ENCODE results near the gene MSI2. TPM values are rescaled to one million over a fixed set of nuclear protein-coding genes. Genes with fewer than 3 reads are reported as not detected.

MSI2 gene
- total RNA-seq, 2 experiments from 2014 or later, result 131 to 164 TPM

DNA sequence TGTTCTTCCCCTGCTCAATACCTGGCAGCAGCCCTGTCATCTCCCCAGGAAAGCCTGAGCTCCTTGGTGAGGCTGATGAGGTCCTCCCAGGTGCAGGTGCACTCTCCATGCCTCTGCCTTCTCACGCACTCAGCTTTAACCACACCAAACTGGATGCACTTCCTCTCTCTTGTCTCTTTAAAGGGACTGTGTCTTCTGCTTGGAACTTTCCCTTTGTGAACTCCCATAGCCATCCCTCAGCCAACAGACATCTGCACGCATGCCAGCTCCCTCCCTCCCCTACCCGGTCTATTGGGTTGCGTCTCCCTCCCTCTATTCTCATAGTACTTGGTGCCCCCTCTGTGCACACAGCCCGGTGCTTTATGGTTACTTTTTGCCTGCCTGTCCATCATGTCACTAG, 231.2 kb downstream of the MSI2 start:
- H3K4me3 ChIP-seq (ENCODE audit: low read depth, low read length, poor library complexity, severe bottlenecking), result no peak overlapping the region
- ChIA-PET POLR2A (interaction anchor here (0.6 kb wide), 1 partner anchor 162 kb away, joined by 3 read pairs; no protein-coding TSS in a partner anchor), CTCF (ENCODE audit: unreplicated experiment) (interaction anchor here (0.6 kb wide), 1 partner anchor 191 kb away, joined by 7 read pairs; no protein-coding TSS in a partner anchor)
- H3K9me3 ChIP-seq (ENCODE audit: low read length), result no peaks in the 10 kb centered on the region
- intact Hi-C loops (cut with micrococcal nuclease; ENCODE audit: unreplicated experiment), result no loop called here
- TF ChIP-seq, protein P1, sequence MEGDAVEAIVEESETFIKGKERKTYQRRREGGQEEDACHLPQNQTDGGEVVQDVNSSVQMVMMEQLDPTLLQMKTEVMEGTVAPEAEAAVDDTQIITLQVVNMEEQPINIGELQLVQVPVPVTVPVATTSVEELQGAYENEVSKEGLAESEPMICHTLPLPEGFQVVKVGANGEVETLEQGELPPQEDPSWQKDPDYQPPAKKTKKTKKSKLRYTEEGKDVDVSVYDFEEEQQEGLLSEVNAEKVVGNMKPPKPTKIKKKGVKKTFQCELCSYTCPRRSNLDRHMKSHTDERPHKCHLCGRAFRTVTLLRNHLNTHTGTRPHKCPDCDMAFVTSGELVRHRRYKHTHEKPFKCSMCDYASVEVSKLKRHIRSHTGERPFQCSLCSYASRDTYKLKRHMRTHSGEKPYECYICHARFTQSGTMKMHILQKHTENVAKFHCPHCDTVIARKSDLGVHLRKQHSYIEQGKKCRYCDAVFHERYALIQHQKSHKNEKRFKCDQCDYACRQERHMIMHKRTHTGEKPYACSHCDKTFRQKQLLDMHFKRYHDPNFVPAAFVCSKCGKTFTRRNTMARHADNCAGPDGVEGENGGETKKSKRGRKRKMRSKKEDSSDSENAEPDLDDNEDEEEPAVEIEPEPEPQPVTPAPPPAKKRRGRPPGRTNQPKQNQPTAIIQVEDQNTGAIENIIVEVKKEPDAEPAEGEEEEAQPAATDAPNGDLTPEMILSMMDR (conservative IDR thresholded peaks at IDR 0.05; ENCODE audit: low read length), result no peak
- no peak for TF ChIP-seq EZH2phosphoT487 (IDR thresholded peaks at IDR 0.05; ENCODE audit: borderline replicate concordance, low read depth, low read length)
- no peaks in the 10 kb centered on the region for H4K20me1 ChIP-seq (ENCODE audit: insufficient read depth, low read length)
- H3K4me2 ChIP-seq (ENCODE audit: low read length), result peak overlapping the region; percentile 18; the same call in 1 of the 2 replicates
- no peaks in the 10 kb centered on the region for H3K36me3 ChIP-seq (ENCODE audit: insufficient read depth, low read length)
- no peak overlapping the region for H2AFZ ChIP-seq (ENCODE audit: low read length)
- no peaks in the 10 kb centered on the region for H3K79me2 ChIP-seq (ENCODE audit: insufficient read depth, low read depth, low read length)
- no peak overlapping the region for H3K27ac ChIP-seq (ENCODE audit: low read depth, low read length, poor library complexity, severe bottlenecking)
- no TSS peak for BruUV-seq (replicated peaks)
- peaks cover 40% of the 10 kb centered on the region for H3K4me1 ChIP-seq (ENCODE audit: insufficient read depth, low read length, poor library complexity, severe bottlenecking)
- no peaks in the 10 kb centered on the region for H3K9me2 ChIP-seq (ENCODE audit: insufficient read depth, low read length)
- DNase-seq (ENCODE audit: low spot score), result no peak

DNA sequence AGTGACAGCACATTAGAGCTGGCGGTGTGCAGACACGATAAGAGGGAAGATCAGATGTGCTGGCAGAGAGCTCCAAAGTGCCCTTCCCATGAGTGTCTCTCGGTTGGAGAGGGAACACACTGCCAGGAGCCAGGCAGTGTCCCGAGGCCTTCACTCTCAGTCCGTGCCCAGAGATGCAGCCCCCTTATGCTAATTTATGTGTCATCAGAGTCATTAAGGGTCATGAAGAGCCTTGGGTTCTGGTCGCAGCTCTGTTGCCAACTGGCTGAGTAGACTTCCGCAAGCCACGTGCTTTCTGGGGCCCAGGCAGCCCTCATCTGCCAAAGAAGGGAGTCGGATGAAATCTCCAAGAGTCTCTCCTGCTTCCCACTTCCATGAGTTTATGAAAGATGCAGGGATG, 232.5 kb downstream of the MSI2 start:
- H3K27ac ChIP-seq (ENCODE audit: low read depth, low read length, poor library complexity, severe bottlenecking), result no peak overlapping the region
- H3K4me1 ChIP-seq (ENCODE audit: insufficient read depth, low read length, poor library complexity, severe bottlenecking), result peaks cover 40% of the 10 kb centered on the region
- no peak for DNase-seq (ENCODE audit: low spot score)
- H3K4me3 ChIP-seq (ENCODE audit: low read depth, low read length, poor library complexity, severe bottlenecking), result no peak overlapping the region
- intact Hi-C loops (cut with micrococcal nuclease; ENCODE audit: unreplicated experiment), result no loop called here
- H3K9me2 ChIP-seq (ENCODE audit: insufficient read depth, low read length), result no peaks in the 10 kb centered on the region
- BruUV-seq (replicated peaks), result no TSS peak
- ChIA-PET POLR2A (interaction anchor here (0.7 kb wide), 1 partner anchor 154 kb away, joined by 4 read pairs; no protein-coding TSS in a partner anchor), CTCF (ENCODE audit: unreplicated experiment) (no interaction called here)
- H3K79me2 ChIP-seq (ENCODE audit: insufficient read depth, low read depth, low read length), result no peaks in the 10 kb centered on the region
- no peak overlapping the region for H3K4me2 ChIP-seq (ENCODE audit: low read length)
- H3K9me3 ChIP-seq (ENCODE audit: low read length), result no peaks in the 10 kb centered on the region
- no peaks in the 10 kb centered on the region for H4K20me1 ChIP-seq (ENCODE audit: insufficient read depth, low read length)
- H2AFZ ChIP-seq (ENCODE audit: low read length), result no peak overlapping the region
- H3K36me3 ChIP-seq (ENCODE audit: insufficient read depth, low read length), result no peaks in the 10 kb centered on the region
- TF ChIP-seq, protein P1 (conservative IDR thresholded peaks at IDR 0.05; ENCODE audit: low read length), result no peak
- TF ChIP-seq EZH2phosphoT487 (IDR thresholded peaks at IDR 0.05; ENCODE audit: borderline replicate concordance, low read depth, low read length), result no peak

DNA sequence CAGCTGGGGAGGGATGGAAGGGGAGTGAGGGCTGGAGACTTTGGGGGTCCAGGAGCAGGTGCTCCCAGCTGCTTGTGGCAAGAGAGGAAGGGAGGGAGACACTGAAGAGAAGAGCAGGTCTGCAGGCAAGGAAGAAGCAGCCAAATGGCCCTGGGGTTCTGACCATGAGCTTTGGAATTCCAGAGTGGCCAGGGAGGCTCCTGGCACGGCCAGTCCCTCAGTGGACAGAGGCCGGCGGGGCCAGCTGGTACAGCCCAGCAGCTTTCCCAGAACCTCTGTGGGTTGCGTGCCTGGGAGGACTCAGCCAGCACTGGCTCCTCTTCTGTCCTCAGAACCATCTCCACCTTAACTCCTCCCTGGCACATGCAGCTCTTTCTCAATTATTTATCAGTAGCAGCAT, 233.0 kb downstream of the MSI2 start:
- no peaks in the 10 kb centered on the region for H3K9me2 ChIP-seq (ENCODE audit: insufficient read depth, low read length)
- DNase-seq (ENCODE audit: low spot score), result no peak
- H3K4me3 ChIP-seq (ENCODE audit: low read depth, low read length, poor library complexity, severe bottlenecking), result no peak overlapping the region
- H3K79me2 ChIP-seq (ENCODE audit: insufficient read depth, low read depth, low read length), result no peaks in the 10 kb centered on the region
- H4K20me1 ChIP-seq (ENCODE audit: insufficient read depth, low read length), result no peaks in the 10 kb centered on the region
- no TSS peak for BruUV-seq (replicated peaks)
- ChIA-PET CTCF (ENCODE audit: unreplicated experiment) (no interaction called here), POLR2A (interaction anchor here (0.7 kb wide), 1 partner anchor 154 kb away, joined by 4 read pairs; no protein-coding TSS in a partner anchor)
- H3K9me3 ChIP-seq (ENCODE audit: low read length), result no peaks in the 10 kb centered on the region
- TF ChIP-seq, protein P1 (conservative IDR thresholded peaks at IDR 0.05; ENCODE audit: low read length), result no peak
- no peak for TF ChIP-seq EZH2phosphoT487 (IDR thresholded peaks at IDR 0.05; ENCODE audit: borderline replicate concordance, low read depth, low read length)
- H3K4me2 ChIP-seq (ENCODE audit: low read length), result no peak overlapping the region
- no peak overlapping the region for H3K27ac ChIP-seq (ENCODE audit: low read depth, low read length, poor library complexity, severe bottlenecking)
- intact Hi-C loops (cut with micrococcal nuclease; ENCODE audit: unreplicated experiment), result no loop called here
- H3K36me3 ChIP-seq (ENCODE audit: insufficient read depth, low read length), result no peaks in the 10 kb centered on the region
- no peak overlapping the region for H2AFZ ChIP-seq (ENCODE audit: low read length)
- H3K4me1 ChIP-seq (ENCODE audit: insufficient read depth, low read length, poor library complexity, severe bottlenecking), result peaks cover 40% of the 10 kb centered on the region
